Natural killer cell (primary cell): ENCODE measurements around the gene LLGL2. TPM values are rescaled to one million over a fixed set of nuclear protein-coding genes. Genes with fewer than 3 reads are reported as not detected.

Experiments
- ATAC-seq, 3 donors: fragments of 150-1000 bp in 2 of 3; fragments of 200-7000 bp in 1 of 3; cut with Tn5 transposase; 1 replicate in 1 of 3; 2 replicates in 2 of 3; pipeline ENCODE4 v1.10.0; 2021; ENCODE audit warnings: mild to moderate bottlenecking in 2 of 3, moderate library complexity in 2 of 3
- DNase-seq, 2 donors: peaks; one replicate each; pipeline versions ENCODE4 v3.0.0 to v3.0.0-alpha.2; 2013 to 2021; ENCODE audit warnings: mixed read lengths in 1 of 2
- H3K27ac ChIP-seq: one replicate; pipeline ENCODE4 v1.5.1; 2013; ENCODE audit warnings: mild to moderate bottlenecking, low read length
- H3K27me3 ChIP-seq: one replicate; pipeline ENCODE4 v1.6.1; 2013; ENCODE audit warnings: low read length; ENCODE audit not compliant: control insufficient read depth, insufficient read depth
- H3K36me3 ChIP-seq: one replicate; pipeline ENCODE4 v1.6.1; 2013; ENCODE audit warnings: low read length; ENCODE audit not compliant: control insufficient read depth, insufficient read depth
- H3K4me1 ChIP-seq: one replicate; pipeline ENCODE4 v1.6.1; 2013; ENCODE audit warnings: low read length; ENCODE audit not compliant: control insufficient read depth, insufficient read depth
- H3K4me3 ChIP-seq: one replicate; pipeline ENCODE4 v1.5.1; 2013; ENCODE audit warnings: low read length
- H3K9me3 ChIP-seq: one replicate; pipeline ENCODE4 v1.6.1; 2013; ENCODE audit warnings: low read length; ENCODE audit not compliant: control insufficient read depth, insufficient read depth
- H3K27ac Mint-ChIP-seq, 2 donors: one replicate each; pipeline ENCODE4 v1.8.0; 2022; ENCODE audit warnings: mild to moderate bottlenecking in 2 of 2, mixed read lengths in 2 of 2, moderate library complexity in 1 of 2
- H3K27me3 Mint-ChIP-seq, 2 donors: one replicate each; pipeline ENCODE4 v1.8.0; 2022; ENCODE audit warnings: low read depth in 2 of 2, mixed read lengths in 2 of 2
- H3K36me3 Mint-ChIP-seq: one replicate; pipeline ENCODE4 v1.8.0; 2022; ENCODE audit warnings: mixed read lengths
- H3K4me1 Mint-ChIP-seq, 2 donors: one replicate each; pipeline ENCODE4 v1.8.0; 2022; ENCODE audit warnings: mixed read lengths in 2 of 2
- H3K4me3 Mint-ChIP-seq: one replicate; pipeline ENCODE4 v1.8.0; 2022; ENCODE audit warnings: mild to moderate bottlenecking, moderate library complexity, mixed read lengths
- H3K9me3 Mint-ChIP-seq, 2 donors: one replicate each; pipeline ENCODE4 v1.8.0; 2022; ENCODE audit warnings: mixed read lengths in 2 of 2
- CTCF ChIP-seq: fragments of 200-600 bp; IDR thresholded peaks from one replicate; pipeline ENCODE4 v1.8.0; 2022; ENCODE audit warnings: antibody characterized with exemption
- WGBS: methylation state at CpG from one replicate; pipeline ENCODE4 v1.1.7; 2013; ENCODE audit warnings: missing lambda C conversion rate; ENCODE audit not compliant: insufficient coverage; 5-methylcytosine and 5-hydroxymethylcytosine counted together
- intact Hi-C: fragments of 100-400 bp; cut with micrococcal nuclease; formaldehyde crosslinking; loops from one replicate; pipeline ENCODE4 v1.14.2; 2022
- total RNA-seq, 4 donors: library from RNA; stranded (reverse); fragments of 120-200 nt in 1 of 4; gene quantifications; one replicate each; pipeline versions ENCODE4 v1.2.3 to v1.2.4, GENCODE V29; 2013 to 2022

Gene LLGL2
- total RNA-seq, 3 donors from 2014 or later (not counting 1 experiment from before 2014, with no cell fraction given): 229 to 302 (median 244) TPM

DNA sequence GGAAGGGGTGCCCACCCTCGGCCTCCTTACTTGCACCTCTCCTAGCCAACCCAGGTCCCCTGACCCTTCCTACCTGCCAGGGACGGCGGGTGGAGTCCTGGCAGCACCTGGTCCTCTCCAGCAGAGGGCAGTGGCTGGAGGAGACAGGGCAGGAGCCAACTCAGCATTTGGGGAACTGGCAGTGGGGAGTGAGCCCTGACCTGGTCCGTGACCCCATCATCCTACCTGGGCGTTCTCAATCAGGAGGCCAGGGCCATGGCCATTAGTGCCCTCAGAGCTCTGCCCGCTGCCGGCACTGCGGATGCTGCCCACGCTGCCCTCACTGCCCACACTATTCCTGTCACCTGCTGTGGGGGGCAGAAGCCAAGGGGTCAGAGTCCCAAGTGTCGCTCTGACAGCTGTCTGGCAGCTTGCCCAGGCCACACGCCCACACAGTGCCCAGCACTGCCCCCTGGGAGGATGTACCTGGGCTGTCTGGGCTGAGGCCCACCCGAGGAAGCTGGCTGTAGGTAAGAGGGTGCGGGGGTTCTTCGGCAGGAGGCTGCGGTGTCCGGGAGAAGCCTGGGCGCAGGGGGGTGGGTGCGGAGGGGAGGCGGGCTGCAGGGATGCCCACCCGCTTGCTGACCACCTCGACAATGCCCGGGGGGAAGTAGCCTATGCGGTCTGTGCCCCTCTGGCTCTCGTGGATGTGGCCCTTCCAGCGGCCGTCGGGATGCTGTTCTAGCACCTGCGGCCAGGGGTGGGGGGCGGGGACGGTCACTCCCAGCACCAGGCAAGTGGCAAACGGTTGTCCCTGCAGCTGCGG is 20.9 kb upstream of the LLGL2 start:
- DNase-seq (peak; percentile 45 to 71), ATAC-seq (peak; percentile 61 to 78 (median 76))
- Mint-ChIP-seq H3K27ac (no peak overlapping the region), H3K36me3 (no peaks in the 10 kb centered on the region), H3K27me3 (no peaks in the 10 kb centered on the region), H3K9me3 (no peaks in the 10 kb centered on the region), H3K4me1 (peaks cover 0 to 9% of the 10 kb centered on the region in 2 donors), H3K4me3 (peak overlapping the region; percentile 28)
- intact Hi-C loops: no loop called here
- Histone ChIP-seq H3K27me3 (no peaks in the 10 kb centered on the region), H3K36me3 (peaks cover under 1% of the 10 kb centered on the region), H3K4me1 (peaks cover 21% of the 10 kb centered on the region), H3K4me3 (no peak overlapping the region), H3K27ac (no peak overlapping the region), H3K9me3 (no peaks in the 10 kb centered on the region)
- WGBS: 75% methylated on average over 32 of the region's 32 CpGs
- TF ChIP-seq CTCF: peak; percentile 56

DNA sequence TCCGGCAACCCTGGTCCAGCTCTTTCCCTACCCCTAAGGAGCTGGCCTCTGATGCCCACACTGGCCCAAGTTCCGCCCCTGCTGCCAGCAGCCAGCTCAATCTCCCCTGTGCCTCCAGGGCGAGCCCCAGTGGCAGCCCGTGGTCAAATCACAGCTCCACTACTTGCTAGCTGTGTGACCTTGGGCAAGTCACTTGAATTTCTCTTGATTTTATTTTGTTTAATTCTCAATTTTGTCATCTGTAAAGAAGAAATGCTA is 20.4 kb upstream of the LLGL2 start:
- H3K27me3 ChIP-seq: no peaks in the 10 kb centered on the region
- H3K9me3 Mint-ChIP-seq: no peaks in the 10 kb centered on the region
- H3K27ac Mint-ChIP-seq: no peak overlapping the region
- DNase-seq: no peak
- H3K27me3 Mint-ChIP-seq: no peaks in the 10 kb centered on the region
- intact Hi-C loops: no loop called here
- no peaks in the 10 kb centered on the region for H3K36me3 Mint-ChIP-seq
- no peaks in the 10 kb centered on the region for H3K9me3 ChIP-seq
- peak overlapping the region; percentile 21 for H3K4me3 Mint-ChIP-seq
- no peaks in the 10 kb centered on the region for H3K36me3 ChIP-seq
- TF ChIP-seq CTCF: no peak
- ATAC-seq: no peak
- 90% methylated on average over 4 of the region's 4 CpGs for WGBS
- H3K4me1 ChIP-seq: peaks cover 21% of the 10 kb centered on the region
- no peak overlapping the region for H3K27ac ChIP-seq
- H3K4me1 Mint-ChIP-seq: peaks cover 0 to 9% of the 10 kb centered on the region in 2 donors
- no peak overlapping the region for H3K4me3 ChIP-seq

DNA sequence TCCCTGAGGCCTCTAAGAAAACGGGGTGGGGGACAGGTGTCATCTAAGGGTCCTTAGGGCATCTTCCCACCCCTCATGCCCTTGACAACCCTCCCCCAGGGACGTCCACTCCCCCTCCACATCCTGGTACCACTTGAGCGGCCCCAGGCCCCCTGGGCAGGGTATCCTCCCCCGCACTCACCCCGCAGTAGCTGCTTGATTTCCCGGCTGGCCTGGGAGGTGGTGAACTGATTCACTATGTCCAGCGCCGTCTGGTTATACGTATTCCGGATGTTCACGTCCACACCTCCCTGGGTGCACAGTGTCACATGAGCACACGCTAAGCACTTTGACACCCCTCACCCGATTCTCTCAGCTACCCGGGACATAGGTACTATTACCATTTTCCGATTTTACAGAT is 19.9 kb upstream of the LLGL2 start:
- no peak for ATAC-seq
- Mint-ChIP-seq H3K9me3 (no peaks in the 10 kb centered on the region), H3K27ac (no peak overlapping the region), H3K27me3 (no peaks in the 10 kb centered on the region), H3K4me1 (peaks cover 0 to 9% of the 10 kb centered on the region in 2 donors), H3K36me3 (no peaks in the 10 kb centered on the region), H3K4me3 (no peak overlapping the region)
- TF ChIP-seq CTCF: no peak
- intact Hi-C loops: no loop called here
- Histone ChIP-seq H3K9me3 (no peaks in the 10 kb centered on the region), H3K4me1 (peaks cover 21% of the 10 kb centered on the region), H3K27me3 (no peaks in the 10 kb centered on the region), H3K27ac (no peak overlapping the region), H3K36me3 (no peaks in the 10 kb centered on the region), H3K4me3 (no peak overlapping the region)
- no peak for DNase-seq
- 91% methylated on average over 15 of the region's 15 CpGs for WGBS

DNA sequence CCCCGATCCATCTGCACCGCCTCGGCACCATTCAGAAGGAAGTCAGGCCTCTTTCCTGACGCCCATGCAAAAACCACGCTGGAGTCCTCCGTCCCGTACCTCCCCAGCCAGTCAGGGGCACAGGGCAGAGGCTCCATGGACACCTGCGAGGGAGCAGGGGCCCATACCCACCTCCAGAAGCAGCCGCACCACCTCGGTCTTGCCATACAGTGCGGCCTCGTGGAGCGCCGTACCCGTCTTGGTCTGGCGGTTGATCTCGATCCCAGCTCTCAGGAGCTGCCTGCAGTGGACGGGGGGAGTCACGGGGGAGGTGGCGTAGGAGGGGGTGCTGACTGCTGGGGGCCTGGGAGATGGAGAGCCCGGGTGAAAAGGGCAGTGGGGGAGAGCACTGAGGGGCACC is 19.4 kb upstream of the LLGL2 start:
- WGBS: 88% methylated on average over 21 of the region's 21 CpGs
- Mint-ChIP-seq H3K9me3 (no peaks in the 10 kb centered on the region), H3K36me3 (no peaks in the 10 kb centered on the region), H3K4me1 (peaks cover 0 to 9% of the 10 kb centered on the region in 2 donors), H3K27ac (no peak overlapping the region), H3K27me3 (no peaks in the 10 kb centered on the region), H3K4me3 (no peak overlapping the region)
- Histone ChIP-seq H3K27me3 (no peaks in the 10 kb centered on the region), H3K36me3 (no peaks in the 10 kb centered on the region), H3K4me1 (peaks cover 21% of the 10 kb centered on the region), H3K27ac (no peak overlapping the region), H3K9me3 (no peaks in the 10 kb centered on the region), H3K4me3 (no peak overlapping the region)
- ATAC-seq: no peak
- intact Hi-C loops: no loop called here
- TF ChIP-seq CTCF: no peak
- no peak for DNase-seq
